ENCODE measurements around the gene ETS1.

ETS1 gene

DNA sequence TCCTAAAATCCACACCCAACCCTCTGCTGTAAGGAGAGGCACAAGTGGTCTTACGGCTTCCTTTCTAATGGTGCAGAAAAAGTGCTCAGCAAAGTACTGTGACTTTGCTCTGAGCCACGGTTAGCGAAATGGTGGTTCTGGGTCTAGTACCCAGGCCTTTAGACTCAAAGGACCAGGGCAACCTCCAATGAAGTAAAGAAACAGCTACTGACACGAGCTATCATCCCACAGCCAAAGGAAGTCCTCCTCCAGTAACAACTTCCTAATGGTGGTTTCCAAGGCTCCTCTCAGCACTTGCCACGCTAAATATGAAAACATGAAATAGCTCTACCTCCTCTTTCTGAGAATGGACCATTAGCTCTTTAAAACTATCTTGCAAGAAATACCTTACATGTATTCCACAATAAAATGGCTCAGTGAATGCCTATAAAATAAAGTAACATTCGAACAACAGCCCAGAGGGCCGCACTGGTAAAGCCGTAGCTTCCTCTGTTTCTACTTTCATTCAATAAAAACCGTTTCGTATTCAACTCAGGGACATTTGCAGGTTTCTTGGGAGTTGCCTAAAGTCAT is 122.4 kb downstream of the ETS1 start:
- Histone ChIP-seq H3K4me1 (ENCODE audit: control insufficient read depth in 5 of 5, insufficient read depth in 5 of 5, low read length in 5 of 5) (peaks cover 3 to 67% (median 23%) of the 10 kb centered on the region in 5 donors), H3K27me3 (ENCODE audit: control insufficient read depth in 5 of 5, insufficient read depth in 4 of 5, low read length in 5 of 5) (no peaks in the 10 kb centered on the region), H3K9ac (ENCODE audit: low read length in 5 of 5) (no peak overlapping the region), H3K27ac (ENCODE audit: low read depth, low read length) (peak overlapping the region; percentile 73), H3K36me3 (ENCODE audit: control insufficient read depth in 5 of 5, insufficient read depth in 5 of 5, low read length in 5 of 5) (peaks cover 5 to 69% (median 55%) of the 10 kb centered on the region in 5 donors), H3K9me3 (ENCODE audit: control insufficient read depth in 5 of 5, low read length in 5 of 5) (no peaks in the 10 kb centered on the region), H3K4me3 (ENCODE audit: low read depth in 1 of 5, low read length in 5 of 5) (no peak overlapping the region)

DNA sequence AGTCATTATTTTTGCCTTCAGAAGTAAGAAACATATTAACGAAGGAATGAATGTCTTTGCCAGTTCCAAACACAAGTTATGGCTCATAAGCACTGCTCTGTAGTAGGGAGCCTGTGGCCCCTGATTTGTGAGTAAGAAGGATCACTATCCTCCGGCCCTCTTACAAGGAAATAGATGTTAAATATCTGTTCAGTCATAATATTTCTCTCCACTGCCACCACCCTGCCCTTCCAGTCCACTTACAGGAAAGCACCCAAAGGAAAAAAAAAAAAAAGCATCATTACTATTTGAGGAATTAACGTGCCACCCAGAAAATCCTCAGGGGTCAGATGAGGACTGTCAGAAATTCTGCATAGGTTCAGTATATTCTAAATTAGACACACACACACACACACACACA is 123.4 kb downstream of the ETS1 start:
- Histone ChIP-seq H3K27ac (ENCODE audit: low read depth, low read length) (peak overlapping the region; percentile 73), H3K4me1 (ENCODE audit: control insufficient read depth in 5 of 5, insufficient read depth in 5 of 5, low read length in 5 of 5) (peaks cover 3 to 57% (median 23%) of the 10 kb centered on the region in 5 donors), H3K9me3 (ENCODE audit: control insufficient read depth in 5 of 5, low read length in 5 of 5) (no peaks in the 10 kb centered on the region), H3K36me3 (ENCODE audit: control insufficient read depth in 5 of 5, insufficient read depth in 5 of 5, low read length in 5 of 5) (peaks cover 7 to 67% (median 60%) of the 10 kb centered on the region in 5 donors), H3K27me3 (ENCODE audit: control insufficient read depth in 5 of 5, insufficient read depth in 4 of 5, low read length in 5 of 5) (no peaks in the 10 kb centered on the region), H3K9ac (ENCODE audit: low read length in 5 of 5) (no peak overlapping the region), H3K4me3 (ENCODE audit: low read depth in 1 of 5, low read length in 5 of 5) (no peak overlapping the region)

DNA sequence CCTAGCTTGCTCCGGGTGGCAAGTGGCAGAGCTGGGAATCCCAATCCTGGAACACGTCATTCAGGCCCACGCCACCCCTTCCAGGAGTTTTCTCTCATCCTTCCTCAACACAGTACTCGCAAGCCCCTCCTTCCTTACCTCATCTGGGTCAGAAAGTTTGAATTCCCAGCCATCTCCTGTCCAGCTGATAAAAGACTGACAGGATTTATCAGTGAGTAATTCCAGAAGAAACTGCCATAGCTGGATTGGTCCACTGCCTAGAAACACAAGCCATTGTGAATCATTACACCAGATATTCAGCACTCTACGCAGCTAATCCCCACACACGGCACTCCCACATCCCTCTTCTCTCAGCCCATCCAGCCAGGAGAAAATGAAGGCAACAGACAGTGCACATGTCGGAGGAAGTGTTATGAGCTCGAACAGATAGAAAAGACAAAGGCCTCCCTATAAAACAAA is 124.0 kb downstream of the ETS1 start:
- Histone ChIP-seq H3K36me3 (ENCODE audit: control insufficient read depth in 5 of 5, insufficient read depth in 5 of 5, low read length in 5 of 5) (peaks cover 7 to 63% (median 55%) of the 10 kb centered on the region in 5 donors), H3K4me1 (ENCODE audit: control insufficient read depth in 5 of 5, insufficient read depth in 5 of 5, low read length in 5 of 5) (peaks cover 3 to 51% (median 22%) of the 10 kb centered on the region in 5 donors), H3K27ac (ENCODE audit: low read depth, low read length) (peak overlapping the region; percentile 73)

GRCh38 chr11:128462922-128463321 is 124.4 kb downstream of the ETS1 start:
- H3K9me3 ChIP-seq (ENCODE audit: control insufficient read depth in 5 of 5, low read length in 5 of 5), result no peaks in the 10 kb centered on the region
- no peak overlapping the region for H3K4me3 ChIP-seq (ENCODE audit: low read depth in 1 of 5, low read length in 5 of 5)
- H3K27ac ChIP-seq (ENCODE audit: low read depth, low read length), result peak overlapping the region; percentile 73
- peaks cover 3 to 47% (median 17%) of the 10 kb centered on the region in 5 donors for H3K4me1 ChIP-seq (ENCODE audit: control insufficient read depth in 5 of 5, insufficient read depth in 5 of 5, low read length in 5 of 5)
- H3K9ac ChIP-seq (ENCODE audit: low read length in 5 of 5), result no peak overlapping the region
- H3K27me3 ChIP-seq (ENCODE audit: control insufficient read depth in 5 of 5, insufficient read depth in 4 of 5, low read length in 5 of 5), result no peaks in the 10 kb centered on the region
- peaks cover 7 to 68% (median 56%) of the 10 kb centered on the region in 5 donors for H3K36me3 ChIP-seq (ENCODE audit: control insufficient read depth in 5 of 5, insufficient read depth in 5 of 5, low read length in 5 of 5)

More for the DNA sequence above, 124.0 kb downstream of the ETS1 start:
- Histone ChIP-seq H3K9ac (ENCODE audit: low read length in 5 of 5) (peak overlapping the region in 1 of 5 donors; percentile 31), H3K4me3 (ENCODE audit: low read depth in 1 of 5, low read length in 5 of 5) (no peak overlapping the region), H3K9me3 (ENCODE audit: control insufficient read depth in 5 of 5, low read length in 5 of 5) (no peaks in the 10 kb centered on the region), H3K27me3 (ENCODE audit: control insufficient read depth in 5 of 5, insufficient read depth in 4 of 5, low read length in 5 of 5) (no peaks in the 10 kb centered on the region)

DNA sequence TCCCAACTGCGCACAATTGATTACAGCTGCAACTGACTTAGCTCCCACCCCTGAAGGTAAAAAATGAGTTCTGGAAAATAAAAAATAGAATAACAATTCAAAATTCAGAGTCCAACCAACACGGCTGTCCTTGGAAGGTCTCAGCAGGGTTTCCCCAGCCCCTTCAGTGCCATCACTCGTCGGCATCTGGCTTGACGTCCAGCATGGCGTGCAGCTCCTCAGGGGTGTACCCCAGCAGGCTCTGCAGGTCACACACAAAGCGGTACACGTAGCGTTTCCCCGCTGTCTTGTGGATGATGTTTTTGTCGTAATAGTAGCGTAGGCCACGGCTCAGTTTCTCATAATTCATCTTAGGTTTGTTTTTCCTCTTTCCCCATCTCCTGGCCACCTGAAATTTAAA is 125.2 kb downstream of the ETS1 start:
- Histone ChIP-seq H3K36me3 (ENCODE audit: control insufficient read depth in 5 of 5, insufficient read depth in 5 of 5, low read length in 5 of 5) (peaks cover 7 to 68% (median 63%) of the 10 kb centered on the region in 5 donors), H3K9ac (ENCODE audit: low read length in 5 of 5) (no peak overlapping the region), H3K9me3 (ENCODE audit: control insufficient read depth in 5 of 5, low read length in 5 of 5) (no peaks in the 10 kb centered on the region), H3K27me3 (ENCODE audit: control insufficient read depth in 5 of 5, insufficient read depth in 4 of 5, low read length in 5 of 5) (no peaks in the 10 kb centered on the region), H3K4me3 (ENCODE audit: low read depth in 1 of 5, low read length in 5 of 5) (no peak overlapping the region), H3K4me1 (ENCODE audit: control insufficient read depth in 5 of 5, insufficient read depth in 5 of 5, low read length in 5 of 5) (peaks cover 0 to 42% (median 11%) of the 10 kb centered on the region in 5 donors), H3K27ac (ENCODE audit: low read depth, low read length) (no peak overlapping the region)

- peaks cover 0 to 14% (median 3%) of the 10 kb centered on the region in 5 donors for H3K4me1 ChIP-seq (ENCODE audit: control insufficient read depth in 5 of 5, insufficient read depth in 5 of 5, low read length in 5 of 5)
- H3K4me3 ChIP-seq (ENCODE audit: low read depth in 1 of 5, low read length in 5 of 5), result no peak overlapping the region
- no peaks in the 10 kb centered on the region for H3K9me3 ChIP-seq (ENCODE audit: control insufficient read depth in 5 of 5, low read length in 5 of 5)
- H3K27ac ChIP-seq (ENCODE audit: low read depth, low read length), result peak overlapping the region; percentile 42
- peaks cover 7 to 61% (median 54%) of the 10 kb centered on the region in 5 donors for H3K36me3 ChIP-seq (ENCODE audit: control insufficient read depth in 5 of 5, insufficient read depth in 5 of 5, low read length in 5 of 5)
- peaks cover 0 to 3% (median 0%) of the 10 kb centered on the region in 5 donors for H3K27me3 ChIP-seq (ENCODE audit: control insufficient read depth in 5 of 5, insufficient read depth in 4 of 5, low read length in 5 of 5)
- no peak overlapping the region for H3K9ac ChIP-seq (ENCODE audit: low read length in 5 of 5)
These were observed 129.0 kb downstream of the ETS1 start for GRCh38 chr11:128458321-128458720.

DNA sequence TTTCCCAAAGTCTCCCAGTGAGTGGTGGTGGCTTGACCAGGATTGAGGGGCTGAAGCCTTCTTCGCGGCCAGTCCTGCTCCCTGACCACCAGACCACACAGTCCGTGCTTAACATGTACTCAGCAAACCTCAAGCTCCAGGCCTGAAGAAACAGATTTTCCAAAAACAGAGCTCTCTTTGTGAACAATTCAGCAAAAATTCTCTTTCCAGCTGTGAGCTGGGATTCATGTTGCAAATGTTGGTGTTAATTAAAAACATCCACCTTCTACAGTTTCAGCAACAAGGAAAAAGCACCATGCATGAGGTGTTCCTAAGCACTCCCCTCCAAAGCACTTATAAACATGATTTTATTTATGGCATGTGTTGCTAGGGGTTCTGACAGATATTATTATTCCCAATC is 129.5 kb downstream of the ETS1 start:
- H3K9me3 ChIP-seq (ENCODE audit: control insufficient read depth in 5 of 5, low read length in 5 of 5), result no peaks in the 10 kb centered on the region
- peaks cover 7 to 56% (median 50%) of the 10 kb centered on the region in 5 donors for H3K36me3 ChIP-seq (ENCODE audit: control insufficient read depth in 5 of 5, insufficient read depth in 5 of 5, low read length in 5 of 5)
- H3K4me3 ChIP-seq (ENCODE audit: low read depth in 1 of 5, low read length in 5 of 5), result no peak overlapping the region
- peak overlapping the region; percentile 42 for H3K27ac ChIP-seq (ENCODE audit: low read depth, low read length)
- no peak overlapping the region for H3K9ac ChIP-seq (ENCODE audit: low read length in 5 of 5)
- H3K4me1 ChIP-seq (ENCODE audit: control insufficient read depth in 5 of 5, insufficient read depth in 5 of 5, low read length in 5 of 5), result peaks cover 0 to 18% (median 4%) of the 10 kb centered on the region in 5 donors
- H3K27me3 ChIP-seq (ENCODE audit: control insufficient read depth in 5 of 5, insufficient read depth in 4 of 5, low read length in 5 of 5), result peaks cover 0 to 4% (median 0%) of the 10 kb centered on the region in 5 donors

DNA sequence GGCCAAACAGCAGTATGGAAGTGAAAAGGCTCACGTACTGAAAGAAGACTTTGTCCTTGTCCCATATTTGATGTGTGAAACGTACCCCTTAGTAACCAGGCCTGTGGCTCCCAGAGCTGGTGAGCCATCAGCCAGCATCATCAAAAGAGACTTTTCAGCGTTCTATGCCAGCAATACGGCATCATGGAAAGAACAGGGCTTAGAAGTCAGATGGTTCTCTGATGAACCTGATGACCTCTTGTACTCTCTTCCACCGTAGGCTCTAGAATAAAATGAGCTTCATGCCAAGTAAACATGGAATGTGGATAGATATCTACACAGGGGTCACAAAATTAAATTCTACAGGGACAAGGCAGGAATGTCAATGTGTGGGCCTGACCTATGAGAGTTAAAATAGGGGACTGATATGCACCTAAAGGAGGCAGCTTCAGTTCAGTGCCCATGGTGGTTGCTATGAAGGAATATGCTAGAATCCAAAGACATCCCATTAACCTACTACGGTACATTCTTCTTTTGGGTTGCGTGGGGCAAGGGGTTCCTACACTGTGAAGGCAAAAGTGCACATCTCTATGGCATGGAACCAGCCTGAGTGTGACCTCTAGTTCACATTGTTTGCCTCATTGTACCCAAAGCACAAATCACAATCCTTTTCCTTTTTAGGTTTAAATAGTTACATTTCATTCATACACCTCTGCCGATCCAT is 130.6 kb downstream of the ETS1 start:
- Histone ChIP-seq H3K4me1 (ENCODE audit: control insufficient read depth in 5 of 5, insufficient read depth in 5 of 5, low read length in 5 of 5) (peaks cover 3 to 29% (median 12%) of the 10 kb centered on the region in 5 donors), H3K9me3 (ENCODE audit: control insufficient read depth in 5 of 5, low read length in 5 of 5) (no peaks in the 10 kb centered on the region), H3K36me3 (ENCODE audit: control insufficient read depth in 5 of 5, insufficient read depth in 5 of 5, low read length in 5 of 5) (peaks cover 7 to 47% (median 38%) of the 10 kb centered on the region in 5 donors), H3K27me3 (ENCODE audit: control insufficient read depth in 5 of 5, insufficient read depth in 4 of 5, low read length in 5 of 5) (peaks cover 0 to 5% (median 0%) of the 10 kb centered on the region in 5 donors), H3K9ac (ENCODE audit: low read length in 5 of 5) (no peak overlapping the region), H3K4me3 (ENCODE audit: low read depth in 1 of 5, low read length in 5 of 5) (no peak overlapping the region), H3K27ac (ENCODE audit: low read depth, low read length) (peak overlapping the region; percentile 42)

- peaks cover 0 to 5% (median 0%) of the 10 kb centered on the region in 5 donors for H3K27me3 ChIP-seq (ENCODE audit: control insufficient read depth in 5 of 5, insufficient read depth in 4 of 5, low read length in 5 of 5)
- no peak overlapping the region for H3K4me3 ChIP-seq (ENCODE audit: low read depth in 1 of 5, low read length in 5 of 5)
- no peak overlapping the region for H3K27ac ChIP-seq (ENCODE audit: low read depth, low read length)
- no peaks in the 10 kb centered on the region for H3K9me3 ChIP-seq (ENCODE audit: control insufficient read depth in 5 of 5, low read length in 5 of 5)
- peaks cover 3 to 36% (median 16%) of the 10 kb centered on the region in 5 donors for H3K4me1 ChIP-seq (ENCODE audit: control insufficient read depth in 5 of 5, insufficient read depth in 5 of 5, low read length in 5 of 5)
- H3K9ac ChIP-seq (ENCODE audit: low read length in 5 of 5), result no peak overlapping the region
- peaks cover 7 to 37% (median 31%) of the 10 kb centered on the region in 5 donors for H3K36me3 ChIP-seq (ENCODE audit: control insufficient read depth in 5 of 5, insufficient read depth in 5 of 5, low read length in 5 of 5)
These were observed 131.6 kb downstream of the ETS1 start for GRCh38 chr11:128455766-128456165.

Measured in subcutaneous abdominal adipose tissue (tissue), 5 donors.